Activated CD4-positive, CD25-positive, alpha-beta regulatory T cell treated with anti-CD3 and anti-CD28 coated beads, Interleukin-2, amount 50 U/mL, for 72 hours (primary cell): ENCODE measurements around the gene SYNE1.
"Not testable (repeated sequence)": the region's sequence is repeated elsewhere in the genome, so short reads cannot be mapped to it uniquely, and the experiment has no call there.

ENCODE experiments used
- DNase-seq: peaks from one replicate; pipeline ENCODE4 v3.0.0; 2021

The SYNE1 gene

GRCh38 chr6:152484806-152485205, 152.4 kb downstream of the SYNE1 start:
- no peak for DNase-seq

- DNase-seq: no peak
Observed at GRCh38 chr6:152482289-152482688, 154.9 kb downstream of the SYNE1 start.

GRCh38 chr6:152478377-152479010, 158.7 kb downstream of the SYNE1 start:
- no peak for DNase-seq

- DNase-seq: no peak
Observed at GRCh38 chr6:152474354-152474753, 162.8 kb downstream of the SYNE1 start.

- no peak for DNase-seq
Observed at GRCh38 chr6:152472325-152472724, 164.8 kb downstream of the SYNE1 start.

- no peak for DNase-seq
Observed at GRCh38 chr6:152471456-152472265, 165.5 kb downstream of the SYNE1 start.

- DNase-seq: no peak
Observed at GRCh38 chr6:152463164-152463563, 174.0 kb downstream of the SYNE1 start.

GRCh38 chr6:152462716-152463115, 174.4 kb downstream of the SYNE1 start:
- DNase-seq: no peak

- no peak for DNase-seq
Observed at GRCh38 chr6:152461556-152461955, 175.6 kb downstream of the SYNE1 start.

GRCh38 chr6:152458648-152459644, 178.2 kb downstream of the SYNE1 start:
- no peak for DNase-seq

GRCh38 chr6:152457949-152458624, 179.1 kb downstream of the SYNE1 start:
- DNase-seq: no peak

GRCh38 chr6:152454003-152454402, 183.2 kb downstream of the SYNE1 start:
- no peak for DNase-seq

- no peak for DNase-seq
Observed at GRCh38 chr6:152453421-152453820, 183.7 kb downstream of the SYNE1 start.

- no peak for DNase-seq
Observed at GRCh38 chr6:152452639-152453038, 184.5 kb downstream of the SYNE1 start.

GRCh38 chr6:152450519-152450918, 186.6 kb downstream of the SYNE1 start:
- DNase-seq: no peak

- DNase-seq: no peak
Observed at GRCh38 chr6:152441902-152442301, 195.3 kb downstream of the SYNE1 start.

- DNase-seq: no peak
Observed at GRCh38 chr6:152435816-152436215, 201.3 kb downstream of the SYNE1 start.

- no peak for DNase-seq
Observed at GRCh38 chr6:152432758-152433157, 204.4 kb downstream of the SYNE1 start.

GRCh38 chr6:152428126-152428525, 209.0 kb downstream of the SYNE1 start:
- no peak for DNase-seq

GRCh38 chr6:152426276-152426675, 210.9 kb downstream of the SYNE1 start:
- DNase-seq: no peak

GRCh38 chr6:152423216-152424103, 213.7 kb downstream of the SYNE1 start:
- no peak for DNase-seq

- not testable (repeated sequence) for DNase-seq
Observed at GRCh38 chr6:152421496-152421895, 215.7 kb downstream of the SYNE1 start.
